Sigmoid colon (tissue), 4 donors: ENCODE measurements around the gene KRTAP9-6.

ENCODE experiments used
- EP300 ChIP-seq, 4 donors: sonication (generic); formaldehyde crosslinking; IDR thresholded peaks; one replicate each; pipeline ENCODE4 v1.6.1; 2017; ENCODE audit warnings: antibody characterized with exemption in 4 of 4
- POLR2A ChIP-seq, 2 donors: fragments of 450-650 bp; IDR thresholded peaks; one replicate each; pipeline ENCODE4 v1.6.1; 2016; ENCODE audit warnings: antibody characterized with exemption in 2 of 2, mild to moderate bottlenecking in 2 of 2, moderate library complexity in 2 of 2
- POLR2AphosphoS5 ChIP-seq, 4 donors: sonication (generic); formaldehyde crosslinking; IDR thresholded peaks; one replicate each; pipeline ENCODE4 v1.6.1; 2017; ENCODE audit warnings: antibody characterized with exemption in 4 of 4
- TF ChIP-seq, protein P1 (sequence below), 4 experiments: fragments of 450-650 bp in 3 of 4; fragments of 200-600 bp in 1 of 4; IDR thresholded peaks; one replicate each; pipeline ENCODE4 v1.5.1; 2016 to 2019; ENCODE audit warnings: antibody characterized with exemption in 4 of 4, mild to moderate bottlenecking in 3 of 4, moderate library complexity in 2 of 4

- TF ChIP-seq, protein P1, sequence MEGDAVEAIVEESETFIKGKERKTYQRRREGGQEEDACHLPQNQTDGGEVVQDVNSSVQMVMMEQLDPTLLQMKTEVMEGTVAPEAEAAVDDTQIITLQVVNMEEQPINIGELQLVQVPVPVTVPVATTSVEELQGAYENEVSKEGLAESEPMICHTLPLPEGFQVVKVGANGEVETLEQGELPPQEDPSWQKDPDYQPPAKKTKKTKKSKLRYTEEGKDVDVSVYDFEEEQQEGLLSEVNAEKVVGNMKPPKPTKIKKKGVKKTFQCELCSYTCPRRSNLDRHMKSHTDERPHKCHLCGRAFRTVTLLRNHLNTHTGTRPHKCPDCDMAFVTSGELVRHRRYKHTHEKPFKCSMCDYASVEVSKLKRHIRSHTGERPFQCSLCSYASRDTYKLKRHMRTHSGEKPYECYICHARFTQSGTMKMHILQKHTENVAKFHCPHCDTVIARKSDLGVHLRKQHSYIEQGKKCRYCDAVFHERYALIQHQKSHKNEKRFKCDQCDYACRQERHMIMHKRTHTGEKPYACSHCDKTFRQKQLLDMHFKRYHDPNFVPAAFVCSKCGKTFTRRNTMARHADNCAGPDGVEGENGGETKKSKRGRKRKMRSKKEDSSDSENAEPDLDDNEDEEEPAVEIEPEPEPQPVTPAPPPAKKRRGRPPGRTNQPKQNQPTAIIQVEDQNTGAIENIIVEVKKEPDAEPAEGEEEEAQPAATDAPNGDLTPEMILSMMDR (IDR thresholded peaks at IDR 0.05): no peak
- TF ChIP-seq POLR2A (IDR thresholded peaks at IDR 0.05) (no peak), EP300 (IDR thresholded peaks at IDR 0.05) (no peak), POLR2AphosphoS5 (IDR thresholded peaks at IDR 0.05) (no peak)
Observed at GRCh38 chr17:41284043-41284442, 18.9 kb downstream of the KRTAP9-6 start.
